Naive thymus-derived CD4-positive, alpha-beta T cell (primary cell): ENCODE data around the gene ZNF354B. TPM values are rescaled to one million over a fixed set of nuclear protein-coding genes. Genes with fewer than 3 reads are reported as not detected.

Experiments
- ATAC-seq: fragments of 150-1000 bp; cut with Tn5 transposase; 2 replicates; pipeline ENCODE4 v1.10.0; 2021; ENCODE audit warnings: mild to moderate bottlenecking, moderate library complexity
- CTCF ChIA-PET: fragments of 350-600 bp; sonication (Branson Sonifier 250); formaldehyde crosslinking; loops from one replicate; lab custom pipeline; 2021; ENCODE audit warnings: antibody characterized with exemption; lab: Charles Lee
- POLR2A ChIA-PET: fragments of 350-600 bp; sonication (Branson Sonifier 250); formaldehyde crosslinking; loops from one replicate; lab custom pipeline; 2021; ENCODE audit warnings: antibody characterized with exemption, inconsistent platforms; lab: Charles Lee
- DNase-seq, 9 donors: peaks; one replicate each; pipeline versions ENCODE4 v3.0.0 to v3.0.0-alpha.2; 2020 to 2022; ENCODE audit warnings: mixed read lengths in 1 of 9
- H3K27ac ChIP-seq: one replicate; pipeline ENCODE4 v1.7.0; 2013; ENCODE audit warnings: mild to moderate bottlenecking, low read depth, low read length, moderate library complexity
- H3K27me3 ChIP-seq, 2 donors: one replicate each; pipeline ENCODE4 v1.7.0; 2013; ENCODE audit warnings: low read length in 2 of 2, mild to moderate bottlenecking in 2 of 2, moderate library complexity in 2 of 2; ENCODE audit not compliant: control insufficient read depth in 2 of 2, insufficient read depth in 2 of 2
- H3K36me3 ChIP-seq, 3 experiments: 1 replicate in 2 of 3; 2 replicates in 1 of 3; pipeline ENCODE4 v1.7.0; 2013; ENCODE audit warnings: low read length in 3 of 3, mild to moderate bottlenecking in 3 of 3, moderate library complexity in 1 of 3; ENCODE audit not compliant: insufficient read depth in 3 of 3, control insufficient read depth in 2 of 3
- H3K4me1 ChIP-seq, 2 donors: one replicate each; pipeline ENCODE4 v1.7.0; 2013; ENCODE audit warnings: low read length in 2 of 2, mild to moderate bottlenecking in 2 of 2, moderate library complexity in 1 of 2; ENCODE audit not compliant: control insufficient read depth in 2 of 2, insufficient read depth in 2 of 2
- H3K4me3 ChIP-seq: 2 replicates; pipeline ENCODE4 v1.7.0; 2013; ENCODE audit warnings: mild to moderate bottlenecking, low read length
- H3K9me3 ChIP-seq, 3 experiments: 1 replicate in 2 of 3; 2 replicates in 1 of 3; pipeline ENCODE4 v1.7.0; 2013; ENCODE audit warnings: low read length in 3 of 3; ENCODE audit not compliant: control insufficient read depth in 2 of 3
- H3K27ac Mint-ChIP-seq, 9 donors: one replicate each; pipeline ENCODE4 v1.8.0; 2020 to 2022; ENCODE audit warnings: mixed read lengths in 9 of 9, mild to moderate bottlenecking in 8 of 9, moderate library complexity in 5 of 9, inconsistent platforms in 2 of 9
- H3K27me3 Mint-ChIP-seq, 5 donors: one replicate each; pipeline ENCODE4 v1.8.0; 2021 to 2022; ENCODE audit warnings: mixed read lengths in 5 of 5, mild to moderate bottlenecking in 1 of 5
- H3K36me3 Mint-ChIP-seq, 5 donors: one replicate each; pipeline ENCODE4 v1.8.0; 2020 to 2022; ENCODE audit warnings: mixed read lengths in 5 of 5, mild to moderate bottlenecking in 3 of 5, inconsistent platforms in 1 of 5
- H3K4me1 Mint-ChIP-seq, 7 donors: one replicate each; pipeline ENCODE4 v1.8.0; 2020 to 2022; ENCODE audit warnings: mixed read lengths in 7 of 7, mild to moderate bottlenecking in 3 of 7, inconsistent platforms in 1 of 7
- H3K4me3 Mint-ChIP-seq, 10 donors: one replicate each; pipeline ENCODE4 v1.8.0; 2020 to 2022; ENCODE audit warnings: mild to moderate bottlenecking in 10 of 10, mixed read lengths in 10 of 10, moderate library complexity in 6 of 10, inconsistent platforms in 2 of 10
- H3K9me3 Mint-ChIP-seq, 11 donors: one replicate each; pipeline ENCODE4 v1.8.0; 2020 to 2022; ENCODE audit warnings: mixed read lengths in 11 of 11, mild to moderate bottlenecking in 4 of 11, inconsistent platforms in 1 of 11, moderate library complexity in 1 of 11
- intact Hi-C, 2 donors: fragments of 100-400 bp; cut with micrococcal nuclease; formaldehyde crosslinking; loops; one replicate each; pipeline ENCODE4 v1.15.1; 2023
- polyA plus RNA-seq, 2 donors: library from polyadenylated mRNA; unstranded; fragments of 300-500 nt; fragmentation: Illumina TruSeq; gene quantifications; one replicate each; pipeline ENCODE4 v1.2.3, GENCODE V29; 2021
- total RNA-seq, 6 experiments: library from RNA in 5 of 6; stranded (reverse) in 5 of 6; gene quantifications; 1 replicate in 5 of 6; 2 replicates in 1 of 6; pipeline ENCODE4 v1.2.3 and lab custom pipeline; 2021 to 2026

The ZNF354B gene
- 10 to 100 TPM; 12.3 to 36.7 (median 14.4) TPM for total RNA-seq
- 1 to 10 TPM; 5.8 to 6.2 TPM for polyA plus RNA-seq
- 22.9 reads per million, percentile 53 among the genes with 10 or more reads in this experiment for total RNA-seq (lab: John Stamatoyannopoulos, UW)

DNA sequence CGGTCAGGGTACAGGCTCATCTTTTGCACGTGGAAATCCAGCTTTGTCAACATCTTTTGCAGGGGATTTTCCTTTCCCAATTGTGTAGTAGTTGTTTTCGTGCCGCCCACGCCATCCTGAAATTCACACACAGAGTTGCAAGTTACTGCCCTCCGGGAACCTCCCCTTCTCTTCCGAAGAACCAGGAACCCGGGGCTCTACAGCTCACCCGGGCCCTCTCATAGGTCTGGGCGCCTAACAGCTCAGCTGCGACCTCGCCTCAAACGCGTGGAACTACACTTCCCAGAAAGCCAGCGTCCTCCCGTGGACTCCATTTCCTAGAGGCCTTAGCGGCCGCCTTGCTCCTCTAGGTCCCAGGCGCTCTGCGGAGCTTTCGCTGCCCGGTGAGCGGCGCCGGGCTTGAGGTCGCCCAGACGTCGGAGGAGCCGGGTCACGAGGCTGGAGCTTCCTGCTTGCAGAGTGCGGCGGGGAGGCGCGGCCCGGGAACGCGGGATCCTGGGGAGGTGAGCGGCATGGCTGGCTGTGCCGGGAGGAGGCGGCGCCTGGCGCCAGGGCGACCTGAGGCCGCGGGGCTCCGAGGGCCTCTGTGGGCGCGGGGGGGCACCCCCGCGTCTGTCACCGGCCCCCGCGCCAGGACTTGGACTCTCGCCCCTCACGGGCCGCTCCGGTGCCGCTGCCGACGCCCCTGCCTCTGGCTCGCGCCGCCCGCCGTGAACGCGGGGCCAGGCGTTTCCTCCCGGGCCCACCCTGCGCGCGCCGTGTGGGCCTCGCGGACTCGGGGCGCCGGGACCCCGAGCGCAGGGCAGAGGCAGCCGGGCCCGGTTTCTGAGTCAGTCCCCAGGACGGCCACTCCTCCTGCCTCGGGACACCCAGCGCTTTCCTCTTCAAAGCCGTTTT lies at the start of gene ZNF354B:
Gene ZNF354B, plus strand, starts transcription at position 329 of the 897 bp plus-strand sequence. CDS start 1,095 bp downstream, outside the sequence.
- Histone ChIP-seq H3K27ac (peak within 1 kb of the TSS; percentile 75), H3K4me3 (peak within 1 kb of the TSS; percentile 77), H3K4me1 (peaks cover 5 to 6% of the 10 kb centered on the region in 2 donors), H3K36me3 (peaks cover 0 to 10% (median 0%) of the 10 kb centered on the region in 3 experiments), H3K27me3 (no peaks in the 10 kb centered on the region), H3K9me3 (no peaks in the 10 kb centered on the region)
- peak within 1 kb of the TSS; percentile 85 to 95 (median 93) for H3K4me3 Mint-ChIP-seq
- peaks cover 0 to 8% (median 0%) of the 10 kb centered on the region in 11 donors for H3K9me3 Mint-ChIP-seq
- DNase-seq = peak; percentile 64 to 87 (median 81)
- peaks cover 22 to 34% (median 30%) of the 10 kb centered on the region in 7 donors for H3K4me1 Mint-ChIP-seq
- intact Hi-C loops = loop anchor here (1.0 kb wide), 6 partner anchors 35 to 234 kb away; partner anchors contain the start of genes ZNF354A (in 2 of the 2), ZNF354C (in 2 of the 2), ZNF879 (in 2 of the 2) and CLK4 (in 1 of the 2)
- H3K27me3 Mint-ChIP-seq = peaks cover 0 to 4% (median 2%) of the 10 kb centered on the region in 5 donors
- ChIA-PET CTCF (interaction anchor here (1.1 to 2.0 kb wide), 3 partner anchors 15 to 200 kb away, joined by 3 to 19 read pairs (median 7); partner anchors contain the start of genes ZNF354A and ZNF354C), POLR2A (interaction anchor here (0.6 to 1.9 kb wide), 8 partner anchors 36 to 729 kb away, joined by 3 to 29 read pairs (median 4); partner anchors contain the start of genes RMND5B, ZFP2, ZNF354A and ZNF354C)
- peaks cover 9 to 27% (median 26%) of the 10 kb centered on the region in 5 donors for H3K36me3 Mint-ChIP-seq
- peak; percentile 98 for ATAC-seq
- H3K27ac Mint-ChIP-seq = peak within 1 kb of the TSS; percentile 71 to 95 (median 90)

GRCh38 chr5:178817506-178817905 lies 42.2 kb upstream of the ZNF354B start:
- H3K27me3 ChIP-seq = no peaks in the 10 kb centered on the region
- POLR2A ChIA-PET = no interaction called here
- H3K4me1 ChIP-seq = no peaks in the 10 kb centered on the region
- H3K4me3 ChIP-seq = no peak overlapping the region
- no peak for DNase-seq
- no peaks in the 10 kb centered on the region for H3K36me3 ChIP-seq
- Mint-ChIP-seq H3K36me3 (no peaks in the 10 kb centered on the region), H3K9me3 (peaks cover 0 to 16% (median 0%) of the 10 kb centered on the region in 11 donors), H3K4me1 (no peaks in the 10 kb centered on the region), H3K4me3 (no peak overlapping the region), H3K27me3 (peaks cover 0 to 21% (median 5%) of the 10 kb centered on the region in 5 donors), H3K27ac (no peak overlapping the region)
- intact Hi-C loops = no loop called here
- H3K9me3 ChIP-seq = no peaks in the 10 kb centered on the region
- ATAC-seq = no peak
- CTCF ChIA-PET = no interaction called here
- H3K27ac ChIP-seq = no peak overlapping the region

DNA sequence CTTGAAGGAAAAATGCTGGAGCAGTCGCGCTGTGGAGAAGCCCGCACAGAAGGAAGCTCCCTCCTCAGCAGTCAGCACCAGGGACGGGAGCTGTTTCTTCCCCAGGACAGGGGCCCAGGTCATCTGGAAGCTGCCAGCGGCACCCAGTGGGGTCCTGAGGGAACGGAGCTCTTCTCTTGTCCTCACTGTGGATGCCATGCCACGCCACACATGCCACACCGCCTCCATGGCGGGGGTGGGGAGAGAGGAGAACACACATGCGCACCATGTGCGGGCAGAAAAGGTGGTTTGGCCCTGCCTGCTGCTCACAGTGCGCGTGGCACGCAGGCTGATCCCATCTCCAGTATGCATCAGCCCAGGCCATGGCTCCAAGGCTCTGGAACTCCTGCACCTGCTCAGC lies 41.7 kb upstream of the ZNF354B start:
- DNase-seq = no peak
- ChIA-PET POLR2A (no interaction called here), CTCF (no interaction called here)
- H3K4me3 ChIP-seq = no peak overlapping the region
- H3K36me3 ChIP-seq = no peaks in the 10 kb centered on the region
- no peaks in the 10 kb centered on the region for H3K27me3 ChIP-seq
- intact Hi-C loops = no loop called here
- H3K27ac Mint-ChIP-seq = no peak overlapping the region
- no peak overlapping the region for H3K4me3 Mint-ChIP-seq
- no peak for ATAC-seq
- no peak overlapping the region for H3K27ac ChIP-seq
- peaks cover 0 to 15% (median 0%) of the 10 kb centered on the region in 11 donors for H3K9me3 Mint-ChIP-seq
- H3K27me3 Mint-ChIP-seq = peaks cover 0 to 15% (median 5%) of the 10 kb centered on the region in 5 donors
- no peaks in the 10 kb centered on the region for H3K4me1 Mint-ChIP-seq
- no peaks in the 10 kb centered on the region for H3K4me1 ChIP-seq
- no peaks in the 10 kb centered on the region for H3K9me3 ChIP-seq
- no peaks in the 10 kb centered on the region for H3K36me3 Mint-ChIP-seq

DNA sequence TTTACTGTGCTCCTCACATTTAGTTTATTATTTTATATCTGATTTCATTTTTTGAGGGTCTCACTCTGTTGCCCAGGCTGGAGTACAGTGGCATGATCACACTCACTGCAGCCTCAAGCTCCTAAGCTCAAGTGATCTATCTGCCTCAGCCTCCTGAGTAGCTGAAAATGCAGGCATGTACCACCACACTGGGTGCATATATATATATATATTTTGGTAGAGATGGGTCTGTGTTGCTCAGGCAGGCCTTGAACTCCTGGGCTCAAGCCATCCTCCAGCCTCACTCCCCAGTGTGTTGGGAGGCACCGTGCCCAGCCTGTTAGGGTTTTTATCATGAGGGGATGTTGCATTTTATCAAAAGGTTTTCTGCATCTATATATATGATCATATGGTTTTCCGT lies 39.8 kb upstream of the ZNF354B start:
- intact Hi-C loops = no loop called here
- ATAC-seq (no peak), DNase-seq (no peak)
- Mint-ChIP-seq H3K27me3 (peaks cover 0 to 12% (median 0%) of the 10 kb centered on the region in 5 donors), H3K36me3 (no peaks in the 10 kb centered on the region), H3K9me3 (peaks cover 0 to 5% (median 0%) of the 10 kb centered on the region in 11 donors), H3K27ac (no peak overlapping the region), H3K4me3 (no peak overlapping the region), H3K4me1 (no peaks in the 10 kb centered on the region)
- ChIA-PET CTCF (no interaction called here), POLR2A (no interaction called here)
- Histone ChIP-seq H3K36me3 (no peaks in the 10 kb centered on the region), H3K4me1 (no peaks in the 10 kb centered on the region), H3K9me3 (no peaks in the 10 kb centered on the region), H3K27me3 (no peaks in the 10 kb centered on the region), H3K4me3 (no peak overlapping the region), H3K27ac (no peak overlapping the region)

GRCh38 chr5:178825444-178825843 lies 34.3 kb upstream of the ZNF354B start:
- Mint-ChIP-seq H3K36me3 (no peaks in the 10 kb centered on the region), H3K9me3 (peaks cover 0 to 4% (median 0%) of the 10 kb centered on the region in 11 donors), H3K4me3 (no peak overlapping the region), H3K27me3 (peaks cover 0 to 12% (median 4%) of the 10 kb centered on the region in 5 donors), H3K4me1 (no peaks in the 10 kb centered on the region), H3K27ac (no peak overlapping the region)
- Histone ChIP-seq H3K4me1 (no peaks in the 10 kb centered on the region), H3K36me3 (no peaks in the 10 kb centered on the region), H3K27ac (no peak overlapping the region), H3K27me3 (no peaks in the 10 kb centered on the region), H3K9me3 (no peaks in the 10 kb centered on the region), H3K4me3 (no peak overlapping the region)
- ChIA-PET POLR2A (no interaction called here), CTCF (no interaction called here)
- ATAC-seq (no peak), DNase-seq (no peak)
- intact Hi-C loops = no loop called here

DNA sequence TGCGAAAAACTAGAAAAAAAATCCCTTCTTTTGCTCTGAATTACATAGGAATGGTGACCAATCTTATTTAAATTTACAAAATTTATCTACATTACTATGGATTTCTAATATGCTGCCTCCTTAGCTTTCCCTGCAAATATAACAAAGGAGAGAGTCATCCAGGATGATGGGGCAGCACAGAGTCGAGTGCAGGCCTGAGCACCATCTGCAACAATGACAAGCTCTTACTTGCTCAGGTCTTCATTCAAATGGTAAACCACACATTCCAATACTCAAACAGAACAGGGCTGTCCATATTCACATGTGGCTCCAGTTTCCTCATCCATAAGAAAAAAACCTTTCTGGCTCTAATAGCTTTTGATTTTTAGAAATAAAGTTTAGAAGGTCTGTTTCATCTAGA lies 33.5 kb upstream of the ZNF354B start:
- Mint-ChIP-seq H3K27me3 (peaks cover 0 to 14% (median 0%) of the 10 kb centered on the region in 5 donors), H3K36me3 (no peaks in the 10 kb centered on the region), H3K9me3 (peaks cover 0 to 4% (median 0%) of the 10 kb centered on the region in 11 donors), H3K4me3 (no peak overlapping the region), H3K27ac (no peak overlapping the region), H3K4me1 (no peaks in the 10 kb centered on the region)
- Histone ChIP-seq H3K27me3 (no peaks in the 10 kb centered on the region), H3K4me3 (no peak overlapping the region), H3K9me3 (no peaks in the 10 kb centered on the region), H3K36me3 (no peaks in the 10 kb centered on the region), H3K27ac (no peak overlapping the region), H3K4me1 (no peaks in the 10 kb centered on the region)
- POLR2A ChIA-PET = no interaction called here
- CTCF ChIA-PET = no interaction called here
- DNase-seq (no peak), ATAC-seq (no peak)
- intact Hi-C loops = no loop called here
